ENCODE measurements around the gene PHYH.
A peak's percentile ranks its signal among the peaks of the same experiment; 100 is the strongest.
"Not testable (repeated sequence)": the region's sequence is repeated elsewhere in the genome, so short reads cannot be mapped to it uniquely, and the experiment has no call there.

The PHYH gene

DNA sequence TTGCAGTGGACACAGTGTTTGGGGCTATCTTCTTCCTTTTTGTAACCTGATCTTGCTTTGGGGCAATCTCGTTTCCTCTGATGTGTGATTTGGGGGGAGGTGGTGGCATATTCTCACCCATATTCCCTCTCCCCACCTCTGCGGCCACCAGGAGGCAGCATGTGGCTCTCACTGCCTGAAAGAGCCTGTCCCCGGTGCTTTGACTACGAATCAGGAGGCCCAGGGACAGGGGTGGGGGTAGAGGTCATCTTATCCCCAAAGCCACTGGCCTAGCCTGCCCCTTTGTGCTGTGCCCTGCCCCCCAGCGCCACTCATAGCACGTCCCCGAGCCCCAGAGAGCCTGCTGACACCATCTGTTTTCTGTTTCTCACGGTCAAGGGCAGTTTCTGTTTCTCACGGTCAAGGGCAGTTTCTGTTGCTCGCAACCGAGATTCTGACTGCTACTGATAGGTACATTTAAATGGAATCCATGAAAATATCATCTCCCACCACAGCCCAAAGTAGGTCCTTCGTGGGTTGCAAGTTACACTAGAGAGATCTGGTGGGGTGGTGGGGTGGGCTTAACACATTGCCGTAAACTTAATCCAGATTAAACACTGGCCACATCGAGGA, 28.2 kb downstream of the PHYH start:
- no peak for FAIRE-seq
- DNase-seq (ENCODE audit: insufficient read length, low spot score): peak; percentile 16
- no peak for TF ChIP-seq POLR2A (IDR thresholded peaks at IDR 0.05; ENCODE audit: low read depth, low read length)

DNA sequence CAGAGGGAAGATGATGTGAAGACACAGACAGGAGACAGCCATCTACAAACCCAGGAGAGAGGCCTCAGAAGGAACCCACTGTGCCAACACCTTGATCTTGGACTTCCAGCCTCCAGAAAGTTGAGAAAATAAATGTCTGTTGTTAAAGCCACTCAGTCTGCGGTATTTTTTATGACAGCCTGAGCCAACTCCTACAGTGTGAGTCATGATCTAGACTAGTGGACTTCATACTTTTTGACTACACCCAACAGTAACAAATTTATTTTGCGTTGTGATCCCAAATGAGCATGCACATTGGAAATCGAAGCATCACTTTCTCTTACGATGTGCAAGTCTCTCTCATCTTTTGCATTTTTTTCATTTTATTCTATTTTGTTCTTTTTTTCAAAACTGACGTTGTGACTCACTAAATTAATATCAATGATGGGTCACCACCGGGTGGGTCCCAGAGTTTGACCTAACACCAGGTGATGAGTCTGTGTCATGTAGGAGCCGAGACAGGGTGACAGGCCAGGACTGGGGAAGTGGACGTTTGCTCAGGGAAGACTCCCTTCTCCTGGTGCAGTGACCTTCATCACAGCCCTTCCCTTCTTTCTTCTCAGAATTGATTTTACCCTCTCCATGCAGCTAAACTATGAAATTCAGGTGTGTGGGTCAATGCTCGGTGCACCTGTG, 28.9 kb downstream of the PHYH start:
- no peak for TF ChIP-seq POLR2A (IDR thresholded peaks at IDR 0.05; ENCODE audit: low read depth, low read length)
- FAIRE-seq (no peak), DNase-seq (ENCODE audit: insufficient read length, low spot score) (peak; percentile 31)

DNA sequence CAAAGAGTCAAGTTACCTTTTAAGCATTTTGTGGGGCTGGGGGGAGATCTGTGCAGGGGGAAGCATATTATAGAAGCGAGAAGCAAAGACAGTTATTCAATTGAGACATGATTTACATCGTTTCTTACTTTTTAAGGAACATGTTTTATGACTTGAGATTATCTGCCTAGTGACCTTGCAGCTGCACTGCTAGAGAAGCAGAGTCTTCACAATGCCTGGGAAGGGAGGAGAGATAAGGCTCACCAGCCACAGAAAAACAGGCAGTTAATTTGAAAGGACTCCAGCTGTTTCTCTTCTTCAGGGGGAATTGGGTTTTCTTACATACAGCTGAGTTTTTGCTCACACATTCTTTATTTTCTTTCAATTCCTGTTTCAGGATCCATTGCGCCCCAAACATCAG, 31.0 kb downstream of the PHYH start:
- FAIRE-seq: no peak
- no peak for DNase-seq (ENCODE audit: insufficient read length, low spot score)

DNA sequence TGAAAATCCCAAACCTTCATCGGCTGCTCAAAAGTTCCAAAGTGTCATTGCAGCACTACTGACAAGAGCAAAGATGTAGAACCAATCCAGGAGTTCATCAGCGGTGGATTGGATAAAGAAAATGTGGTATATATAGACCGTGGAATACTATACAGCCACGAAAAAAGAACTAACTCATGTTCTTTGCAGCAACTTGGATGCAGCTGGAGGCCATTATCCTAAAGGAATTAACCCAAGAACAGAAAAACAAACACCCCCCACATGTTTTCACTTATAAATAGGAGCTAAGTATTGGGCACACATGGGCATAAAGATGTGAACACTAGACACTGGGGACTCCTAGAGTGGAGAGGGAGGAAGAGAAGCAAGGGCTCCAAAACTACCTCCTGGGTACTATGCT, 31.6 kb downstream of the PHYH start:
- no peak for TF ChIP-seq POLR2A (IDR thresholded peaks at IDR 0.05; ENCODE audit: low read depth, low read length)
- FAIRE-seq (no peak), DNase-seq (ENCODE audit: insufficient read length, low spot score) (no peak)

More for the DNA sequence above, 31.0 kb downstream of the PHYH start:
- TF ChIP-seq POLR2A (IDR thresholded peaks at IDR 0.05; ENCODE audit: low read depth, low read length): no peak

DNA sequence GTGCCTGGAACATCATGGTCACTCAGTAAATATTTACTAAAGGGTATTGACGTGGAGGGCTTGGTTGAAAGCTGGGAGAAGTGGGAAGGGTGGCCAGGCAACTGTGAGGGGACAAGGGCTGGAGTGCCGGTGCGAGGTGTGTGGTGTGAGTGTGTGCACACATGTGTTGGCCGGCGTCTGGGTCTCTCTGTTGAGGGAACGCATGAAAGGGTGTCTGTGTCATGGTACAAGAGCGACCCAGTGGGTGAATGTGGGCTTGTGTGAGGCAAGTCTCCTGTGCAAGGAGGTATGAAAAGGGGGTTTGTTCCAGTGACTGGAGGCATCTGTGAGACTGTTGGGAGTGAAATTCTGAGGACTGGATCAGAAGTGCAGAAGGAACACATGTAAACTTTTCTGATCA, 36.3 kb downstream of the PHYH start:
- TF ChIP-seq POLR2A (IDR thresholded peaks at IDR 0.05; ENCODE audit: low read depth, low read length): no peak
- DNase-seq (ENCODE audit: insufficient read length, low spot score): no peak
- no peak for FAIRE-seq

DNA sequence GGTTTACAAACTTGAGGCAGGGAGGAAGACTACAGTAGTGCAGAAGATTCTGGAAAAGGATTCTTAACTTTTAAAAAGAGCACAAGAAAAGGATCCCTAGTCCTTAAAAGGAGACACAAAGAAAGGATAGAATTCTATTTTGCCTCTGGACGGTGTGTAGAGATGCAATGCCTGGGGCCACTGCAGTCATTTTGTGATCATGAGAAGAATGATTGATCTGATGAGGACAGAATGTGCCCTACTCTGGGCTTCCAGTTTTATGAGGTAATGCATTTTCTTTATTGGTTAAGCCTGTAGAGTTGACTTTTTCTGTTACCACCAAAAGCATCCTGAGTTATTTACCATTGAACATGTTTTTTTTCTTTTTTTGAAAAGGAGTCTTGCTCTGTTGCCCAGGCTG, 37.4 kb downstream of the PHYH start:
- TF ChIP-seq POLR2A (IDR thresholded peaks at IDR 0.05; ENCODE audit: low read depth, low read length): no peak
- FAIRE-seq (no peak), DNase-seq (ENCODE audit: insufficient read length, low spot score) (no peak)

DNA sequence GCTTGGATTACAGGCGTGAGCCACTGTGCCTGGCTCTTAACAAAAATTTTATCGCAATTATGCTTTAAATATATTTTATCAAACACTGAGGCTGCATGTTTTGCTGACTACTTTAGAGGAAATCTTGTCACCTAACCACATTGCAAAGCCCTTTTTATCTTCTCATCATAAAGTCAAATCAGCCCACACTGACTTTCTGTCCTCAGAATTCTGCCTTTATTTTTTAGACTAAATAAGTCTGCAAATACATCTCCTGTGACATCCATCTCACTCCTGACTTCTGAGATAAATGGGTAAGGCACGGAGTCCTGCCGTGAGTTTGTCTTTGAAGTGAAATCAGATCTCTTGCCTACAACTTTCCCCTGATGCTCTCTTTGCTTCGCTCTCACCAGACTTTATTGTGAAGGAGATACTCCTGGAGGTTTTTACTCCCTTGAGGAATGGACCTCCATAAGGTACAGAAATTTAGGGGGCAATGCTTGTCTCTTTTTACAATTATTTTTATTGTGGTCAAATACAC, 42.2 kb downstream of the PHYH start:
- no peak for FAIRE-seq
- no peak for TF ChIP-seq POLR2A (IDR thresholded peaks at IDR 0.05; ENCODE audit: low read depth, low read length)

DNA sequence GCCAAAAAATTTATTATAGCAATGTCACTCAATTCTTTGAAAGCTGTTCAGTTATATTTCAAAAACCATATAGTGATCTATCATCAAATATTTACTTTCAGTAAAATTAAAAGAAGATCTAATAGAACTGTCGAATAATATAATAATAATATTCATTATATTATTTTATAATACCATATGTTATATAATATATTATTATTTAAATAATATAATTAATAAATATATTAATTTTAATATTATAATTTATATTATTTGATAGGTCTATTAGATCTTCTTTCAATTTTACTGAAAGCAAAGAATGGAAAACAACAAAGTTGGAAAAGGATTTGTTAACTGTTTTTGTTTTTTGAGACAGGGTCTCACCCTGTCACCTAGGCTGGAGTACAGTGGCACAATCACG, 43.2 kb downstream of the PHYH start:
- no peak for TF ChIP-seq POLR2A (IDR thresholded peaks at IDR 0.05; ENCODE audit: low read depth, low read length)
- DNase-seq (ENCODE audit: insufficient read length, low spot score) (no peak), FAIRE-seq (no peak)

More for the DNA sequence above, 42.2 kb downstream of the PHYH start:
- DNase-seq (ENCODE audit: insufficient read length, low spot score): no peak

DNA sequence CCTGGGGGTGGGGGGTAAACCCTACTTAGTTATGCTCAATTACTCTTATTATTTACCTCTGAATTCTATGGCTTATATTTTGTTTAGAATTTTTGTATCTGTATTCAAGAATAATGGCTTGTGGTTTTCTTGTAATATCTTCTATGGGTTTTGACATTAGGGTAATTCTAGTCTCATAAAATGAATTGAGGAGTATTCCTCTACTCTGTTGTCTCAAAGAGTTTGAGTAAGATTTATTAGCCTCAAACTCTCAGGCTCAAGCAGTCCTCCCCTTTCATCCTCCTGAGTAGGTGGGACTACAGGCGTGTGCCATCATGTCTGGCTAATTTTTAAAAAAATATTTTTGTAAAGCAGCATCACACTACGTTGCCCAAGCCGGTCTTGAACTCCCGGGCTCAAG, 46.1 kb downstream of the PHYH start:
- TF ChIP-seq POLR2A (IDR thresholded peaks at IDR 0.05; ENCODE audit: low read depth, low read length): no peak
- no peak for FAIRE-seq
- no peak for DNase-seq (ENCODE audit: insufficient read length, low spot score)

DNA sequence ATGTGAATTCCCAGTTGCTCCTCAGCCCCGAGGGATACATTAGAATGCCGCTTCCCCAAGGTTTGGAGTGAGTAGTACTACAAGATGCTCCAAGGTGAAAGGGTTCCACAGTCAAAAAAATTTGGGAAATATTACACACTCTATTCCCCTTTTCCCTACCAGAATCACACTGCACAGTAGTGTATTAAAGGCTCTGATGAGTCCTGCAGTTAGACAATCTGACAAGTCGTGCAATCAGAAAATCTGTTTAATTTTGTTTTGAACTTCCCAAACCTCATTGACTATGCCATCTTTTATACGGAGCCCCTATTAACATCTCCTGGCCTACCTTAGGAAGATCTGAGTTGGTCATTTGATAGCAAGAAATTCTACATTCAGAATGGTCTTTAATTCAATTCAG, 52.1 kb downstream of the PHYH start:
- DNase-seq (ENCODE audit: insufficient read length, low spot score) (no peak), FAIRE-seq (no peak)
- TF ChIP-seq POLR2A (IDR thresholded peaks at IDR 0.05; ENCODE audit: low read depth, low read length): no peak

DNA sequence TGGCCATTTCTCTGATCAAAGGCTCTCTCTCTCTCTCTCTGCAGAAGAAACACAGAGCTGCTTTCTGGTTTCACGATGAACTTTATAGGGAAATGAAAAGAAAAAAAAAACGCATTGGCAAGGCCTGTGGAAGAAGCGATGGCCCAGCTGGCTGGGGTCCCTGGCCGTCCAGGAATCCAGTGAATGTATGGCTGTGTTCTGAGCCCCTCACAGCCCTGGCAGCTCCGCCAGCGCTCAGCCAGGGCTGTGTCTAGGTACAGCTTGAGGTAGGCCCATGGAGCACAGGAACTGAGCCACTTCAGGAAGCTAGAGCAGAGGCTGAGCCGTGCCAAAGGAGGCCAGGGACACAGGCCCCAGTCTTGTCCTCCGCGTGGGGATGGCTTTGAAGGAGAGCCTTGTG, 52.6 kb downstream of the PHYH start:
- no peak for TF ChIP-seq POLR2A (IDR thresholded peaks at IDR 0.05; ENCODE audit: low read depth, low read length)
- FAIRE-seq (no peak), DNase-seq (ENCODE audit: insufficient read length, low spot score) (no peak)

DNA sequence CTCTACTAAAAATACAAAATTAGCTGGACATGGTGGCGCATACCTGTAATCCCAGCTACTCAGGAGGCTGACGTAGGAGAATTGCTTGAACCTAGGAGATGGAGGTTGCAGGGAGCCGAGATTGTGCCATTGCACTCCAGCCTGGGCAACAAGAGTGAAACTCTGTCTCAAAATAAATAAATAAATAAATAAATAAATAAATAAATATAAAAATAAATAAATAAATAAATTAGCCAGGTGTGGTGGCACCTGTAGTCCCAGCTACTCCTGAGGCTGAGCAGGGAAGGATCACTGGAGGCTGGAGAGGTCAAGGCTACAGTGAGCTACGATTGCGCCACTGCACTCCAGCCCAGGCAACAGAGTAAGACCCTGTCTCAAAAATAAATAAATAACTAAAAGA, 57.6 kb downstream of the PHYH start:
- FAIRE-seq; DNase-seq (ENCODE audit: insufficient read length, low spot score): not testable (repeated sequence)

DNA sequence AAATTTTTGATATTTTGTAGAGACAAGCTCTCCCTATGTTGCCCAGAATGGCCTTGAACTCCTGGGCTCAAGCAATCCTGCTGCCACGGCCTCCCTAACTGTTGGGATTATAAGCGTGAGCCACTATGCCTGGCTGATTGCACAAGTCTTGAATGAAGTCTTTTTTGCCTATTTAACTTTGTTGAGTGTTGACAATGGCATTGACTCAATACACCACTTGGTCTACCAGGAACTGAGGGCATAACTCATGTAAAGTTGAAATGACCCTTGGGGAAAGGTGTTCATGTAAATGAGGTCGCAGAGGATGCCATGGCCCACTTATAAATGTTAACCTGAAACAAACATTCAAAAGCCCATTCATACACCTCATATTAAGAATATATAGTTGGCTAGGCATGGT, 58.3 kb downstream of the PHYH start:
- DNase-seq (ENCODE audit: insufficient read length, low spot score): no peak
- FAIRE-seq: no peak
- no peak for TF ChIP-seq POLR2A (IDR thresholded peaks at IDR 0.05; ENCODE audit: low read depth, low read length)

DNA sequence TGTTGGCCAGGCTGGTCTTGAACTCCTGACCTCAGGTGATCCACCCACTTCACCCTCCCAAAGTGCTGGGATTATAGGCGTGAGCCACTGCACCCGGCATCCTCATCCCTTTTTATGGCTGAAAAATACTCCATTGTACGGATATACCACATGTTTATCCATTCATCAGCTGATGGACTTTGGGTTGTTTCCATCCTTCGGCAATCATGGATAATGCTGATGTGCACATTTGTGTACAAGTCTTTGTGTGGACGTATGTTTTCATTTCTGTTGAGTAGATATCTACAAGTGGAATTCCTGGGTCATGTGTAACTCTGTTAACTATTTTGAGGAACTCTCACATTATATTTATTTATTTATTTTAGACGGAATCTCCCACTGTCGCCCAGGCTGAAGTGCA, 59.9 kb downstream of the PHYH start:
- FAIRE-seq (no peak), DNase-seq (ENCODE audit: insufficient read length, low spot score) (no peak)
- TF ChIP-seq POLR2A (IDR thresholded peaks at IDR 0.05; ENCODE audit: low read depth, low read length): no peak

Measured in H54 (cell line).